Sigmoid colon (tissue), 4 donors: ENCODE data around the gene DDX1.
"Not testable (repeated sequence)": the region's sequence is repeated elsewhere in the genome, so short reads cannot be mapped to it uniquely, and the experiment has no call there.

Experiments
- CTCF ChIP-seq, 4 experiments: fragments of 450-650 bp in 3 of 4; fragments of 200-600 bp in 1 of 4; IDR thresholded peaks; one replicate each; pipeline ENCODE4 v1.5.1; 2016 to 2019; ENCODE audit warnings: antibody characterized with exemption in 4 of 4, mild to moderate bottlenecking in 3 of 4, moderate library complexity in 2 of 4
- POLR2A ChIP-seq, 2 donors: fragments of 450-650 bp; IDR thresholded peaks; one replicate each; pipeline ENCODE4 v1.6.1; 2016; ENCODE audit warnings: antibody characterized with exemption in 2 of 2, mild to moderate bottlenecking in 2 of 2, moderate library complexity in 2 of 2
- POLR2AphosphoS5 ChIP-seq, 4 donors: sonication (generic); formaldehyde crosslinking; IDR thresholded peaks; one replicate each; pipeline ENCODE4 v1.6.1; 2017; ENCODE audit warnings: antibody characterized with exemption in 4 of 4

GRCh38 chr2:15612101-15612500, 20.4 kb downstream of the DDX1 start:
- not testable (repeated sequence) for TF ChIP-seq POLR2A, CTCF, POLR2AphosphoS5 (IDR thresholded peaks at IDR 0.05)
